GM21576 (cell line): Measurements from ENCODE around the gene ACOT13.
"Not testable (repeated sequence)": the region's sequence is repeated elsewhere in the genome, so short reads cannot be mapped to it uniquely, and the experiment has no call there.

Experiments
- ATAC-seq: cut with Tn5 transposase; IDR thresholded peaks from one replicate; pipeline ENCODE4 v1.9.1; 2021; ENCODE audit warnings: mild to moderate bottlenecking, moderate library complexity; ENCODE audit not compliant: unreplicated experiment

The ACOT13 gene

GRCh38 chr6:24691550-24691949 lies 24.7 kb downstream of the ACOT13 start:
- ATAC-seq: no peak

GRCh38 chr6:24692003-24692402 lies 25.1 kb downstream of the ACOT13 start:
- ATAC-seq: no peak

GRCh38 chr6:24692415-24692814 lies 25.5 kb downstream of the ACOT13 start:
- no peak for ATAC-seq

GRCh38 chr6:24692848-24693592 lies 26.1 kb downstream of the ACOT13 start:
- ATAC-seq: no peak

- ATAC-seq: no peak
These were observed 27.3 kb downstream of the ACOT13 start for GRCh38 chr6:24694198-24694597.

GRCh38 chr6:24695635-24696034 lies 28.8 kb downstream of the ACOT13 start:
- peak; percentile 58 for ATAC-seq

- ATAC-seq: no peak
These were observed 29.2 kb downstream of the ACOT13 start for GRCh38 chr6:24696097-24696496.

GRCh38 chr6:24699521-24700359 lies 32.9 kb downstream of the ACOT13 start:
- no peak for ATAC-seq

- no peak for ATAC-seq
These were observed 35.9 kb downstream of the ACOT13 start for GRCh38 chr6:24702720-24703282.

GRCh38 chr6:24704468-24704867 lies 37.6 kb downstream of the ACOT13 start:
- no peak for ATAC-seq

GRCh38 chr6:24708612-24709011 lies 41.7 kb downstream of the ACOT13 start:
- ATAC-seq: no peak

GRCh38 chr6:24709014-24709711 lies 42.3 kb downstream of the ACOT13 start:
- no peak for ATAC-seq

- no peak for ATAC-seq
These were observed 43.8 kb downstream of the ACOT13 start for GRCh38 chr6:24710519-24711303.

- not testable (repeated sequence) for ATAC-seq
These were observed 49.8 kb downstream of the ACOT13 start for GRCh38 chr6:24716602-24717148.

GRCh38 chr6:24718449-24719124 lies 51.7 kb downstream of the ACOT13 start:
- no peak for ATAC-seq

GRCh38 chr6:24719125-24719971 lies 52.5 kb downstream of the ACOT13 start, which contains the start of gene C6orf62:
Gene C6orf62 (minus strand): TSS chr6:24719154. CDS start chr6:24718668, 486 bp downstream.
- no peak for ATAC-seq

GRCh38 chr6:24720131-24720603 lies 53.3 kb downstream of the ACOT13 start:
- no peak for ATAC-seq
